GM12864 (cell line): ENCODE measurements around the gene KRT1.

Experiments
- DNase-seq: peaks from one replicate; pipeline ENCODE4 v3.0.0-alpha.2; 2011; ENCODE audit warnings: low read depth
- H3K4me3 ChIP-seq: 2 replicates; pipeline ENCODE4 v1.5.1; 2011; ENCODE audit warnings: mild to moderate bottlenecking, low read depth, low read length, control low read depth
- CTCF ChIP-seq: IDR thresholded peaks from 2 replicates; pipeline ENCODE4 v1.5.1; 2011; ENCODE audit warnings: low read depth, mild to moderate bottlenecking, moderate library complexity, low read length, control low read depth, inconsistent platforms; ENCODE audit errors: missing control alignments

The KRT1 gene

GRCh38 chr12:52643233-52644077, 36.8 kb downstream of the KRT1 start:
- TF ChIP-seq CTCF: no peak
- DNase-seq: no peak
- no peak overlapping the region for H3K4me3 ChIP-seq

- no peak overlapping the region for H3K4me3 ChIP-seq
- DNase-seq: no peak
- no peak for TF ChIP-seq CTCF
These were observed 38.7 kb downstream of the KRT1 start for GRCh38 chr12:52641468-52641867.

- no peak overlapping the region for H3K4me3 ChIP-seq
- DNase-seq: no peak
- no peak for TF ChIP-seq CTCF
These were observed 42.9 kb downstream of the KRT1 start for GRCh38 chr12:52637299-52637698.

GRCh38 chr12:52636592-52637258, 43.5 kb downstream of the KRT1 start:
- no peak for DNase-seq
- no peak for TF ChIP-seq CTCF
- no peak overlapping the region for H3K4me3 ChIP-seq

- no peak overlapping the region for H3K4me3 ChIP-seq
- DNase-seq: no peak
- no peak for TF ChIP-seq CTCF
These were observed 44.0 kb downstream of the KRT1 start for GRCh38 chr12:52636189-52636588.

GRCh38 chr12:52634266-52635056, 45.7 kb downstream of the KRT1 start:
- no peak overlapping the region for H3K4me3 ChIP-seq
- no peak for DNase-seq
- no peak for TF ChIP-seq CTCF
